Measurements from ENCODE around the gene F13B. TPM values are rescaled to one million over a fixed set of nuclear protein-coding genes. Genes with fewer than 3 reads are reported as not detected.
"Not testable (repeated sequence)": the region's sequence is repeated elsewhere in the genome, so short reads cannot be mapped to it uniquely, and the experiment has no call there.

The F13B gene
- total RNA-seq, 1 donor from 2014 or later: not detected

DNA sequence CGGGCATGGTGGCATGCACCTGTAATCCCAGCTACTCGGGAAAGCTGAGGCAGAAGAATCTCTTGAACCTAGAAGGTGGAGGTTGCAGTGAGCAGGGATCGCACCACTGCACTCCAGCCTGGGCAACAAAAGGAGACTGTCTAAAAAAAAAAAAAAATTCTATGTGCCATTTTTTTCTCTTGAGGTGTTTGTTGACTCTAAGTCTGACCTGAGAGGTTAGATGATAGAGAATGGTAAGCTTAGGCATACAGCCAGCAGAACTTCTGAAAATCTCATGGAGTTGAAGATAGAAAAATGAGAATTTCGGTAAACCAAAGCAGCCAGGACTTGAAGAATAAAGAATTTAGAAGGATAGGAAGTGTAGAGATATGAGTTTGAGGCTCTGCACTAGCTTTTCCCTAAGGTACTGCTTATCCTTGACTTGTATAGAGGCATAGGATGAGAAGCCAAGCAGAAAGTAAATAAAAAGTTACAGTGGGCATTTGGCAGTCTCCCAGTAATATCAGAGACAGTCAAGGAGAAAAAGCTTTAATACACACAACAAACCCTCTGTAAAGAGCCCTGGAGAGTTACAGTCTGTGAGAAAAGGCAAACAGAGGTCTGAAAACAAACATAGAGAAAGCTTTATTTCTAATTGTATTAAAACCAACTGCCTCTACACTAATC is 24.3 kb downstream of the F13B start:
- DNase-seq (ENCODE audit: low read depth): no peak

DNA sequence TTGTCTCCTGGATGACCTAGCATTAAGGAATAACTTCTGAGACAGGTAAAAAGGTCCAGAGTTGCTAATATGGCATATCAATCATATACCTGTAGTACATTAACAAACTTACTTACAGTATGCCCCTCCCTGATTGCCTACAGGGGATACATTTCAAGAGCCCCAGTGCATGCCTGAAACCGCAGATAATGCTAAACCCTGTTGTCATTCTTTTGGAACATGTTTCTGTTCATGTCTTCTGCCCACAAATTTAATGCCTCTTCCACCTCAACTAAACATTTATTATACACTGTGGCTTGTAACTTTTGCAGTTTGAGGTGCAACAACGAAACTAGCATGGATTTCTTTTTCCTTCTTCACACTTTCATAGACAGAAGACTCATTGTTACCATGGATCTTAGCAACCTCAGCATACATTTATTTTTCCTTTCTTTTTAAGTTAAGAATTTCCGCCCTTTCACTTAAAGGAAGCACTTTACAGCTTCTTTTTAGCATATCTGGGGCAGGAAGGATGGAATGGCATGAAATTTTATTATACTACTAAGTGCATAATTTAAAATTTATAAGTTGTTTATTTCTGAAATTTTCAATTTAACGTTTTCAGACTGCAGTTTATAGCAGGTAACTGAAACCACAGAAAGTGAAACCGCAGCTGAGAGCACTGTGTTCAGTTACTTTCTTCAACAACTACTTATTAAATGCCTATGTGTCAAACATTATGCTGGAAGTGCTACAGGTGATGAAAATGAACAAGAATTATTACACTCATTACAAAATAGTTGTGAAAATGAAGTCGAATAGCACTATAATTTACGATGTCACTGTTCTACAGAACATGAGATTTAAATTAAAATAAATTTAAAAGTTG is 25.3 kb downstream of the F13B start:
- no peak for DNase-seq (ENCODE audit: low read depth)

DNA sequence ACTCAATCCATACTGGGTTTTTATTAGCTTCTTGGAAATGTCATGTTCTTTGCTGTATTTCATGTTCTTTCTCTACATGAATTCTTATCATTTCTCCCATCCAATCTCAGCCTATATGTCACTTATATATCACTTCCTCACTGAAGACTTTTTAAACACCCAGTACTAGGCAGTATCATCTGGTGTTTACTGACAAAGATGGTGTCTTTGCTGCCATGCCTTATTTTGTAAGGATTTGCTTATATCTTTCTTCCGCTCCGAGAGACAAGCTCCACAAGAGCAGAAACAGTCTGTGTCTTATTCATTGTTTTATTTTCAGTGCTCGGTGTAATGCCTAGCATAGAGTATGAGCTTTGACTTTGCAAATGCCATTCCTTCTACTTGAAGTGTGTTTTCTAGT is 30.2 kb downstream of the F13B start:
- DNase-seq (ENCODE audit: low read depth): no peak

DNA sequence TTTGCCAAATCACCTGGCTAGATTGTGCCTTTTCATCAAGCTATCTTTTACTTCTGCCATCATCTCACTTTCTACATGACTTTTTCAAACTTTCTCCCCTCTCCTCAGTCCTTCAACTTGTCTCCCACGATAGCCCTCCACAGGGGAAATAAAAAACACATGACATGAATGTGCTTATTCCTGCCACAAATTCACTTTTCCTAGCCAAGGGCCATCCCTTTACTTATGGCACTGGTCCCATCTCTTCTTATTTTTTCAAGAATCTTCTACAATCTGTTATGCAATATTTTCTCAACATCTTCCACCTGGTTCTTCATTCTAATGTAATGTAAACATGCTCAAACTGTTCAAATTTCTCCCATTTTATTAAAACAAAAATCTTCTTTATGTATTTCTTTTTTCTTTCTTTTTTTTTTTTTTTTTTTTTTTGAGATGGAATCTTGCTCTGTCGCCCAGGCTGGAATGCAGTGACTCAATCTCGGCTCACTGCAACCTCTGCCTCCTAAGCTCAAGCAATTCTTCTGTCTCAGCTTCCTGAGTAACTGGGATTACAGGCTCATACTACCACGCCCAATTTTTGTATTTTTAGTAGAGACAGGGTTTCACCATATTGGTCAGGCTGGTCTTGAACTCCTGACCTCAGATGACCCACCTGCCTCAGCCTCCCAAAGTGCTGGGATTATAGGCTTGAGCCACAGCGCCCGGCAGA is 32.3 kb downstream of the F13B start:
- DNase-seq (ENCODE audit: low read depth): peak; percentile 40

DNA sequence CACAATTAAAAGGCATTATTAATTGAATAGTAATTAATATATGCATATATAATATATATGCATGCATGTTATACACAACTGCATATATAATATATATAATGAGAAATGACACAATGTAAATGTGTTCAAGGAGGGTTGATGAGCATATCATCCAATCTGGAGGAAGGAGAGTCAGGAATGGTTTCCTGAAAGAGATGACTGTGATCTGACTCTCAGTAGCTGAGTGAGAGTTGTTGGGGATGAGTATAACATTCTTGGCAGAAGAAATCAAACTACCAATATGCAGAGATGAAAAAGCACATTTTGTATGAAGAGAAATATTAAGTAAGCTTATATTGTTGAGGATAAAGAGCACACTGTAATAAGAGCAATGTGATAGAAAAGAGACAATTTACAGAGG is 37.3 kb downstream of the F13B start:
- no peak for DNase-seq (ENCODE audit: low read depth)

DNA sequence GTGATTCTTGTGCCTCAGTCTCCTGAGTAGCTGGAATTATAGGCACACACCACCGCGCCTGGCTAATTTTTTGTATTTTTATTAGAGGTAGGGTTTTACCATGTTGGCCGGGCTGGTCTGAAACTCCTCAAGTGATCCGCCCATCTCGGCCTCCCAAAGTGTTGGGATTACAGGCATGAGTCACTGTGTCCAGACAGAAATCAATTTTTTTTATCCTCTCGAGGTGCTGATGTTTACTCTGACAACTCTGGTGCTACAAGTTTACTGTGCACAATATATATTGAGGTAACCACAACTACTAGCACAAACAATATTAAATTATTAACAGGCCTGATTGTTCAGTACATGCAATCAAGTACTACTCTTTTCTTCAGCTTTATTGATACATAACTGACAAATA is 39.7 kb downstream of the F13B start:
- no peak for DNase-seq (ENCODE audit: low read depth)

DNA sequence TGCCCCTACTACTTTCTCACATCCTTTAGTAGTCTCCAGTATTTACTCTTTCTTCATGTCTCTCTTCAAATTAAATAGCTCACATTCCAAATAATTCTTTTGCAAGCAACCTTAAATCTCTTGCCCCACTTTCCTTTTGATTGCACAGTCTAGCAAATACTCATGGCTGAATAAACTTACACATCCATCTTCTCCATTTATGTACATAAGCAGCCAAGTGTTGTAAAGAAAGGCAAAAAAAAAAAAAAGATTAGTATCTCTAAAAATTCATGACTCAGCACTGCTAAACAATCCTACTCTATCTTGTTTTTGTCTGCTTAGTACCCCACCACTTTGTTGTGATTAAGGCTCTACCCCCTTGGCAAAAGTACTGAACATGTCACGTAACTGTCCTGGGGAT is 42.6 kb downstream of the F13B start:
- DNase-seq (ENCODE audit: low read depth): no peak

DNA sequence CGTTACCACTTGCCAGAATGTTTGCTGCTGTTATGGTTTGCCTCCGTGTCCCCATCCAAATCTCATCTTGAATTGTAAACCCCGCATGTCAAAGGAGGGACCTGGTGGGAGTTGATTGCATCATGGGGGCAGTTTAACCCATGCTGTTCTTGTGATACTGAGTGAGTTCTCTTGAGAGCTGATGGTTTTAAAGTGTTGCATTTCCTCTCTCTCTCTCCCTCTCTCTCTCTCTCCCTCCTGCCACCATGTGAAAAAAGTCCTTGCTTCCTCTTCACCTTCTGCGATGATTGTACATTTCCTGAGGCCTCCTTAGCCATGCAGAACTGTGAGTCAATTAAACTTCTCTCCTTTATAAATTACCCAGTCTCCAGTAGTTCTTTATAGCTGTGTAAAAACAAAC is 45.3 kb downstream of the F13B start:
- DNase-seq (ENCODE audit: low read depth): no peak

DNA sequence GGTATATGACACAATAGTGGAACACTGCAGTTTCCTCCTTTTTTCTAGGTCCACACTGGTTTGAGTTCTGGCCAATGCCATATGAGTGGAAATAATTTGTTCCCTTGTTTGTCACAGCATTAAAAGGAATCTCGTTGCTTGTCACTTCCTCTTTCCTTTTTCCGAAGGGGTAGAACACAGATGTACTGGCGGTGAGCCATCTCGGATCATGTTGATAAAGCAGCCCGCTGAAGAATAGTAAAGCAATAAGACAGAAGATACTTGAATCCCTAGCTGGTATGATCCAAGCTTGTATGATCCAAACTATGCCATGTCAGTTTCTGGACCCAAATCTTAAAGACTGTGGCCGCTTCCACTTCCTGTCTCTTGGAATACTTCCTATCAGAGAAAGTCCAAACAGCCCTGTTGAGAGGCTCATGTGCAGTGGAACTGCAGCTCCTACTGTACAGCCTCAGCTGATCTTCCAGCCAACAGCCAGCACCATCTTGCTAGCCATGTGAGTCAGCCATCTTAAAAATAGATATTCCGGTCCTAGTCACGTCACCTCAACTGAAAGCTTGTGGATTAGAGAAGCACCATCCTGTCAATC is 49.4 kb downstream of the F13B start:
- DNase-seq (ENCODE audit: low read depth): peak; percentile 4

DNA sequence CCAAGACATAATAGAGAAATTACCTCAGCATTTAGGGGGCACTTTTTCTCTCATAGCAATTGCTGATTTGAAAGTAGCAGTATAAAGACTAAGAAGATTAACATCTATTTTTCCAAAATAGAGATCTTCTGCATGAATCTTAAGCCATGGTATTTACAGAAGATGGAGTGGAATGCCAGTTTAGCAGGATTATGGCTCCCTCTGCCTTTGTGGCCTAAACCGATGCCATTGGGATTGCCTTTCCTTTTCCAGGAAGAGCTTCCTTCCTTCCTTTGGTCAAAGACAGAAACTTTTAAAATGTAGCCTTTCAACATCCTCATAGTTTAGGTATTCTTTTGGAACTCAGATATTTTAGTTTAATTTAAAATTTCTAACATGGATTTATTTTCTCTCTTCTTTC is 50.3 kb downstream of the F13B start:
- no peak for DNase-seq (ENCODE audit: low read depth)

DNA sequence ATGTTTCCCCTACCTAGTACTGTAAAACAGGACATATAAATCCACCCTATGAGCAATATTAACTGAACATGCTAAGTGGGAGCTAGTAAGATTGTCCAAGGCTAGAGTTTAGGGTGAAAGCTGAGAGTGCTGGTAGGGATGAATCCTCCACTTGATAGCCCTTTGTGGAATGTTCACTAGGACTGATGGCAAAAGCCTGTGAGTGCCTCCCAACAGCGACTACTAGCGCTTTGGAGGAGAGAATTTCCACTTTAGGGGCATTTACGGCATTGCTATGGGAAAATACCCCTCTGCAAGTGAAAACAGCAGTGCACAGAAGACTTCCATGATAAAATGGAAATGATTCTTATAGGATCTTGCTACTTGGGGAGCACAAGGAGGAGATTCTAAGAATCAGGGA is 53.8 kb downstream of the F13B start:
- no peak for DNase-seq (ENCODE audit: low read depth)

DNA sequence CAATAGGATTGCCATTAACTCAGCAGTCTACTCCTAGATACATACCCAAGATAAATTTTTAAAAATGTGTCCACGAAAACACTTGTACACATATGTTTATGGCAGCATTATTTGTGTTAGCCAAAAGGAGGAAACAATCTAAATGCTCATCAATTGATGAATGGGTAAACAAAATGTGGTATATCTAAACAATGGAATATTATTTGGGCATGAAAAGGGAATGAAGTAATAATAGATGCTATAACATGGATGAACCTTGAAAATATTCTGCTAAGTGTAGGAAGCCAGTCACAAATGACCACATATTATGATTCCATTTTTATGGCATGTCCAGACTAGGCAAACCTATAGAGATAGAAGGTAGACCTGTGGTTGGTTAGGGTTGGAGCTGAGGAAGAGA is 55.4 kb downstream of the F13B start:
- DNase-seq (ENCODE audit: low read depth): no peak

DNA sequence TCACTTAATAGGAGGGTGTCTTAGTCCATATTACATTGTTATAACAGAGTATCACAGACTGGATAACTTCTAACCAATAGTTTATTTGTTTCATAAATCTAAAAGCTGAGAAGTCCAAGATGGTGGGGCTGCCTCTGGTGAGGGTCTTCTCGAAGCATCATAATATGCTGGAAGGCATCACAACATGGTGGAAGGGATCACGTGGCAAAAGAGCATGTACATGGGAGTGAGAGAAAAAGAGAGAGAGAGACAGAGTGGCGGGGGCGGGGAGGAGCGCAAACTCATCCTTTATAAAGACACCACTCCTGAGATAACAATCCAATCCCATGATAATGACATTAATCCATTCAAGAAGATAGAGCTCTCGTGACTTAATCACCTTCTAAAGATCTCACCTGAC is 58.2 kb downstream of the F13B start:
- DNase-seq (ENCODE audit: low read depth): no peak

DNA sequence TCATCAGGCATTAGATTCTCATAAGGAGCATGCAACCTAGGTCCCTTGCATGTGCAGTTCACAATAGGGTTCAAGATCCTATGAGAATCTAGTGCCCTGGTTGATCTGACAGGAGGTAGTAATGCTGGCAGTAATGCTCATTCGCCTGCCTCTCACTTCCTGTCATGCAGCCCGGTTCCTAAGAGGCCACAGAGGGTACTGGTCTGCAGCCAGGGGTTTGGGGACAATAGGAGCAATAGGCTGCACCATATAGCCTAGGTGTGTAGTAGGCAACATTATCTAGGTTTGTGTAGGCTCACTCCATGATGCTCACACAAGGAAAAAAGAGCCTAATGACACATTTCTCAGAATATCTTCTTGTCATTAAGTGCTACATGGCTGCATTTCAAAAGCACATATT is 63.9 kb downstream of the F13B start:
- no peak for DNase-seq (ENCODE audit: low read depth)

DNA sequence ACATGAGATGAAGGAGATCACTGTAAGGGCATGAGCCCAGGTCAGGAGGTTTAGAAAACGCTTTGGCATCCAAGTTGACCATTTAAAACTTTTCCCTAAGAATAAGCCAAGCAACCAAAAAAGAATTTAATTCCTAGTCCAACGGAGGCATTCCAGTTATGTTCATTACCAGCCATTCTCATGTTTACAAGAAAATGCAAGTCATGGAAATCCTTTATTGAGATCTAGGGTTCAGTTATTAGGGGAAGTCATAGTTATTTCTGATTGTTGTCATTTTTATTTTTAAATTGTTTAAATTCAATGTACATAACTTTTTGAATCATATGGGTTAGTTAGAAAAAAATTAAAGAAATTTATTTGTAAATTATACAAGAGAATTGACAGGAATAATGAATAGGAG is 65.2 kb downstream of the F13B start:
- no peak for DNase-seq (ENCODE audit: low read depth)

DNA sequence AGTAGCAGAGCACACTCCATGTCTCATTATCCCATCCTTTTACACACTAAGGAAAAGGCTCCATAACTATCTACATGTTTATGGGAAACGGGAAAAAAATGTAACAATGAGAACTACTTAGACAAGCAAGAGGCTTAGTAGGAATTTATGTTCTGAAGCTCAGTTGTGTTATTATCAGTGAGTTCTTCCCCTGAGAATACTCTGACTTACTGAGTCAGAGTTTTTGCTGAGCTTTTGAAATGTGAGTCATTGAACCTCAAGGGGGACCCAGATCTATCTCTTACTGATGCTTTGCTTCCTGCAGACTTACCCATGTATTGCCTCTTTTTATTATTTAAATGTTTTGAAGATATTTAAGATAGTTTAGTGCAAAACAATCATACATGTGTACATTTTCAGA is 69.6 kb downstream of the F13B start:
- peak; percentile 45 for DNase-seq (ENCODE audit: low read depth)

DNA sequence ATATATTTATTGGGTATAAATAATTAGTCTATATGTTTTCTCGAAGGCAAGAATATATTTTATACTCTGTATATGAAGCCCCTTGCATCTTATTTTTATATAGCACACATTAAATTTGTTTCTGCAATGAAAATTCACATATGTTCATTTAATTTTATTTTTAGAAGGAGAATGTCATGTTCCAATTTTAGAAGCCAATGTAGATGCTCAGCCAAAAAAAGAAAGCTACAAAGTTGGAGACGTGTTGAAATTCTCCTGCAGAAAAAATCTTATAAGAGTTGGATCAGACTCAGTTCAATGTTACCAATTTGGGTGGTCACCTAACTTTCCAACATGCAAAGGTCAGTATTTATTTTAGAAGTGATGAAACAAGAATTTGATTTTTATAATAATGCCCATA is 73.1 kb downstream of the F13B start:
- DNase-seq (ENCODE audit: low read depth): no peak

DNA sequence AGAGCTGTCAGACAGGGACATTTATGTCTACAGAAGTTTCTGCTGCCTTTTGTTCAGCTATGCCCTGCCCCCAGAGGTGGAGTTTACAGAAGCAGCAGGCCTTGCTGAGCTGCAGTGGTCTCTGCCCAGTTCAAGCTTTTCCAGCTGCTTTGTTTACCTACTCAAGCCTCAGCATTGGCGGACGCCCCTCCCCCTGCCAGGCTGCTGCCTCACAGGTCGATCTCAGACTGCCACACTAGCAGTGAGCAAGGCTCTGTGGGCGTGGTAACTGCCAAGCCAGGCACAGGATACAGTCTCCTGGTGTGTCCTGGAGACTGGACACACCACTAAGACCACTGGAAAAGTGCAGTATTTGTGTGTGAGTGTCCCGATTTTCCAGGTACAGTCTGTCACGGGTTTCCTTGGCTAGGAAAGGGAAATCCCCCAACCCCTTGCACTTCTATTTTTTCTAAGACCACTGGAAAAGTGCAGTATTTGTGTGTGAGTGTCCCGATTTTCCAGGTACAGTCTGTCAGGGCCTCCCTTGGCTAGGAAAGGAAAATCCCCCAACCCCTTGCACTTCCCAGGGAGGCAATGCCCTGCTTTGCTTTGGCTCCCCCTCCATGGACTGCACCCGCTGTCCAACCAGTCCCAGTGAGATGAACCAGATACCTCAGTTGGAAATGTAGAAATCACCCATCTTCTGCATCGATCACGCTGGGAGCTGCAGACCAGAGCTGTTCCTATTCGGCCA is 75.0 kb downstream of the F13B start:
- not testable (repeated sequence) for DNase-seq (ENCODE audit: low read depth)

Measured in myocyte (in vitro differentiated cells).